GM12801 (cell line): Measurements from ENCODE around the gene FAM187B.

Experiments used
- TF ChIP-seq, protein P1 (sequence below): IDR thresholded peaks from one replicate; pipeline ENCODE4 v1.5.1; 2011; ENCODE audit warnings: control low read depth; ENCODE audit not compliant: insufficient read length; ENCODE audit errors: extremely low read depth

FAM187B gene

DNA sequence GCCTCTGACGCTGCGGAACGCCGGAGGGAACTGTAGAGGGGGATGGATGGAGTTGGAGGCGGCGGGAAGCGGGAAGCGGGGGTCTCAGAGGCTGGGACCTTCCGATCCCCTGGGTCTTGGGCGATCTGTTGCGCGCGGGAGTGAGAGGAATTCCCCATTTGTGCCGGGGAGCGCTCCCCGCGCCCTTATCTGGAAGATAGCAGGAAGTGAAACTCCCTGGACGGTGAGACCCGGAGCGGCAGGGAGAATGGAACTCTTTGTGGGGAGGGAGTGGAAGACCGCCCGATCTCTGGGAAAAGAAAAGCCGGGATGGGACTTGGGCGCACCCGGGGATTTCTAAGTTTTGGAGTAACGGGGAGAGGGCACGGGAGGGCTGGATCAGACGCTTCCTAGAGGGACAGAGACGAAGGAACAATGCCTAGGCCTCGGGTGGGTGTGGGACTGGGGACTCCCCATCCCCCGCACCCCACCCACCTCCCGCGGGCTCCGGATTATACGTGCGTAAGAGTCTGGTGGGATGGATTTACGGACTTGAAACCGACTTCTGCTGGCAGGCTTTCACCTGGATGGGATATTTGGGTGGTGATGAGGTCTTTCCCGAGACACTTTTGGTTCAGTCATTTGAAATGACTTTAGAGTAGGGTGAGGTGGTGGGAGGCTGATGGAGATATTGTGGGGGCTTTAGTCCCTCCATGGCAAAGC lies 20.8 kb upstream of the FAM187B start:
- TF ChIP-seq, protein P1, sequence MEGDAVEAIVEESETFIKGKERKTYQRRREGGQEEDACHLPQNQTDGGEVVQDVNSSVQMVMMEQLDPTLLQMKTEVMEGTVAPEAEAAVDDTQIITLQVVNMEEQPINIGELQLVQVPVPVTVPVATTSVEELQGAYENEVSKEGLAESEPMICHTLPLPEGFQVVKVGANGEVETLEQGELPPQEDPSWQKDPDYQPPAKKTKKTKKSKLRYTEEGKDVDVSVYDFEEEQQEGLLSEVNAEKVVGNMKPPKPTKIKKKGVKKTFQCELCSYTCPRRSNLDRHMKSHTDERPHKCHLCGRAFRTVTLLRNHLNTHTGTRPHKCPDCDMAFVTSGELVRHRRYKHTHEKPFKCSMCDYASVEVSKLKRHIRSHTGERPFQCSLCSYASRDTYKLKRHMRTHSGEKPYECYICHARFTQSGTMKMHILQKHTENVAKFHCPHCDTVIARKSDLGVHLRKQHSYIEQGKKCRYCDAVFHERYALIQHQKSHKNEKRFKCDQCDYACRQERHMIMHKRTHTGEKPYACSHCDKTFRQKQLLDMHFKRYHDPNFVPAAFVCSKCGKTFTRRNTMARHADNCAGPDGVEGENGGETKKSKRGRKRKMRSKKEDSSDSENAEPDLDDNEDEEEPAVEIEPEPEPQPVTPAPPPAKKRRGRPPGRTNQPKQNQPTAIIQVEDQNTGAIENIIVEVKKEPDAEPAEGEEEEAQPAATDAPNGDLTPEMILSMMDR = no peak

GRCh38 chr19:35248310-35249145 lies 20.0 kb upstream of the FAM187B start, which contains the start of gene LSR:
Gene LSR (plus strand): TSS chr19:35249002. CDS start chr19:35249023, 21 bp downstream.
- TF ChIP-seq, protein P1 = no peak

- TF ChIP-seq, protein P1 = no peak
These were observed 19.2 kb upstream of the FAM187B start for GRCh38 chr19:35247526-35248309.

DNA sequence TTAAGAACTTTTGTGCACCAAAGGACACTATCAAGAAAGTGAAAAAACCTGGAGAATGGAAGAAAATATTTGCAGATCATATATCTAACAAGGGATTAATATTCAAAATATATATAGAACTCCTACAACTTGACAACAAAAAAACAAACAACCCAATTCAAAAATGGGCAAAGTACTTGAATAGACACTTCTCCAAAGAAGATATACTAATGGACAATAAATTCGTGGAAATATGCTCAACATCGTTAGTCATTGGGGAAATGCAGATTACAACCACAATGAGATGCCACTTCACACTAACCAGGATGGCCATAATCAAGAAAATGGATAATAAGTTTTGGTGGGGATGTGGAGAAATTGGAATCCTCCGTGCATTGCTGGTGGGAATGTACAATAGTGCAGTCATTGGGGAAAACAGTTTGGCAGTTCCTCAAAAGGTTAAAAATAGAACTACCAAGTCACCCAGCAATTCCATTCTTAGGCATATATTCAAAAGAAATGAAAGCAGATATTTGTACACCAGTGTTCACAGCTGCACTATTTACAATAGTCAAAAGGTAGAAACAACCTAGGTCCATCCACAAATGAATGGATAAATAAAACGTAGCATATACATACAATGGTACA lies 18.0 kb upstream of the FAM187B start:
- TF ChIP-seq, protein P1 = no peak

DNA sequence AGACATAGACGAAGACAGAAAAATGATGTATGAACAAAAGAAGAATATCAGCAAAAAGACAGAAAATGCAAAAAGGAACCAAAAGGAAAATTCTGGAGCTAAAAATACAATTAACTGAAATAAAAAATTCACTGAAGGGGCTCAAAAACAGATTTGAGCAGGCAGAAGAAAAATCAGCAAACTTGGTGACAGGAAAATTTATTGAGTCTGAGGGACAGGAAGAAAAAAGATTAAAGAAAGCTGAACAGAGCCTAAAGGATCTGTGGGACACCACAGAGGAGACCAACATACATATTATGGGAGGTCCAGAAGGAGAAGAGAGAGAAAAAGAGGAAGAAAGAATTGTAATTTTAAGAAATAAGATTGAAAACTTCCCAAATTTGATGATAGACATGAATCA lies 12.9 kb upstream of the FAM187B start:
- TF ChIP-seq, protein P1 = no peak

DNA sequence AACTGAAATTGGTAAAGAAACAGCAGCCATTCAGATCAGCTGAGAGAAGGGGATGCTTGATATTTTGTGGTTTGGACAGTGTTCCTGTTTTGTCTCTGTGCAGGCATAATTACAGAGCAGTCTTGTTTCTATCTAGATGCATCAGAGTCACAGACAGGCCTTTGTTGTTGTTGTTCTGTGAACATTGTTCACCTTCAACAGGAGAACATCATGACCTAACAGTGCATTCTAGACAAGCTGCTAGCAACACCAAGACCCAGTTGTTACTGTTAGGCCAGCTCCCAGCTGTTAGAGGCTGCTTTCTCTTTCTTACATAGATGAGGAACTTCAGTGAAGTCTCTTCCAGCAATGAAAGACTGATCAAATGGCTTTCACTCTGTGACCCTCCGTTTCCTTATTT lies 11.8 kb upstream of the FAM187B start:
- TF ChIP-seq, protein P1 = no peak
